Hepatocyte (in vitro differentiated cells): ENCODE data around the gene MPP4.

ENCODE experiments used
- CTCF ChIP-seq: fragments of 200-600 bp; sonication (generic); IDR thresholded peaks from 2 replicates; pipeline ENCODE4 v1.5.1; 2016; ENCODE audit warnings: antibody characterized with exemption, mild to moderate bottlenecking; ENCODE audit not compliant: poor library complexity
- EZH2phosphoT487 ChIP-seq: fragments of 200-600 bp; sonication (generic); IDR thresholded peaks from one replicate; pipeline ENCODE4 v1.6.1; 2018; ENCODE audit warnings: antibody characterized with exemption, mild to moderate bottlenecking, low read depth, moderate library complexity; ENCODE audit not compliant: unreplicated experiment, severe bottlenecking

GRCh38 chr2:201649442-201649841 is 49.0 kb downstream of the MPP4 start:
- TF ChIP-seq EZH2phosphoT487 (no peak), CTCF (no peak)
